A549 (cell line): ENCODE data around the gene MR1.

ENCODE experiments used
- JUNB ChIP-seq: fragments of >200 bp; sonication (Bioruptor Twin); formaldehyde crosslinking; IDR thresholded peaks from 2 replicates; pipeline ENCODE4 v1.6.1; 2016
- KDM1A ChIP-seq: fragments of 200-600 bp; sonication (generic); IDR thresholded peaks from 2 replicates; pipeline ENCODE4 v1.6.1; 2016; ENCODE audit warnings: low read depth, mild to moderate bottlenecking
- MAX ChIP-seq: IDR thresholded peaks from 2 replicates; pipeline ENCODE4 v1.6.1; 2012
- PBX3 ChIP-seq: IDR thresholded peaks from 2 replicates; pipeline ENCODE4 v1.6.1; 2012
- POLR2A ChIP-seq: IDR thresholded peaks from 2 replicates; pipeline ENCODE4 v1.6.1; 2012; ENCODE audit warnings: mild to moderate bottlenecking, low read length
- RFX5 ChIP-seq: fragments of 450-650 bp; IDR thresholded peaks from 2 replicates; pipeline ENCODE4 v1.7.1; 2014; ENCODE audit warnings: antibody characterized with exemption, mild to moderate bottlenecking, moderate library complexity
- TF ChIP-seq, protein P1 (sequence below): fragments of >200 bp; sonication (Bioruptor Twin); formaldehyde crosslinking; IDR thresholded peaks from 3 replicates; pipeline ENCODE4 v1.5.1; 2016

DNA sequence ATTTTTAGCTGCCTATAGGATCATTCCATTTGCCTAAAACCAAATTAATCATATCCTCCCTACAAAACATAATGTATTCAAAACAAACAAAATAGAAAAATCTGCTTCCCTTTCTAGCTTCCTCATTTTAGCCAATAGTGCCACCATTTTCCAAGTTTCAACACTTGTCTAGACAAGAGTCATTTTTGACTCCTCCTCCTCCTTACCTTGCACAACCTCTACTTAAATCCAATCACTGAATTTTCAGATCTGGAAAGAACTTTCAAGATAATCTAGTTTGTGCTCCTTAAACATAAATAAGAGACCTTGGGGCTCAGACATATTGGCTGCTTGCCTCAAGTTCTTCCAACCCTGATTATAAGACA, 18.6 kb upstream of the MR1 start:
- TF ChIP-seq, protein P1, sequence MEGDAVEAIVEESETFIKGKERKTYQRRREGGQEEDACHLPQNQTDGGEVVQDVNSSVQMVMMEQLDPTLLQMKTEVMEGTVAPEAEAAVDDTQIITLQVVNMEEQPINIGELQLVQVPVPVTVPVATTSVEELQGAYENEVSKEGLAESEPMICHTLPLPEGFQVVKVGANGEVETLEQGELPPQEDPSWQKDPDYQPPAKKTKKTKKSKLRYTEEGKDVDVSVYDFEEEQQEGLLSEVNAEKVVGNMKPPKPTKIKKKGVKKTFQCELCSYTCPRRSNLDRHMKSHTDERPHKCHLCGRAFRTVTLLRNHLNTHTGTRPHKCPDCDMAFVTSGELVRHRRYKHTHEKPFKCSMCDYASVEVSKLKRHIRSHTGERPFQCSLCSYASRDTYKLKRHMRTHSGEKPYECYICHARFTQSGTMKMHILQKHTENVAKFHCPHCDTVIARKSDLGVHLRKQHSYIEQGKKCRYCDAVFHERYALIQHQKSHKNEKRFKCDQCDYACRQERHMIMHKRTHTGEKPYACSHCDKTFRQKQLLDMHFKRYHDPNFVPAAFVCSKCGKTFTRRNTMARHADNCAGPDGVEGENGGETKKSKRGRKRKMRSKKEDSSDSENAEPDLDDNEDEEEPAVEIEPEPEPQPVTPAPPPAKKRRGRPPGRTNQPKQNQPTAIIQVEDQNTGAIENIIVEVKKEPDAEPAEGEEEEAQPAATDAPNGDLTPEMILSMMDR: no peak
- TF ChIP-seq RFX5: no peak
- TF ChIP-seq POLR2A: no peak
- TF ChIP-seq MAX: no peak
- no peak for TF ChIP-seq PBX3
- TF ChIP-seq JUNB: no peak
- no peak for TF ChIP-seq KDM1A
